Islet precursor cell (in vitro differentiated cells): ENCODE data around the gene INPP4B.
"Not testable (repeated sequence)": the region's sequence is repeated elsewhere in the genome, so short reads cannot be mapped to it uniquely, and the experiment has no call there.

Experiments
- DNase-seq: peaks from one replicate; pipeline ENCODE4 v3.0.0-alpha.2; 2018

Gene INPP4B

GRCh38 chr4:142660728-142661127, 185.4 kb downstream of the INPP4B start:
- no peak for DNase-seq

- no peak for DNase-seq
Measured at GRCh38 chr4:142656178-142656577, 189.9 kb downstream of the INPP4B start.

- DNase-seq, result no peak
Measured at GRCh38 chr4:142648378-142648777, 197.7 kb downstream of the INPP4B start.

GRCh38 chr4:142645475-142646108, 200.5 kb downstream of the INPP4B start:
- no peak for DNase-seq

DNA sequence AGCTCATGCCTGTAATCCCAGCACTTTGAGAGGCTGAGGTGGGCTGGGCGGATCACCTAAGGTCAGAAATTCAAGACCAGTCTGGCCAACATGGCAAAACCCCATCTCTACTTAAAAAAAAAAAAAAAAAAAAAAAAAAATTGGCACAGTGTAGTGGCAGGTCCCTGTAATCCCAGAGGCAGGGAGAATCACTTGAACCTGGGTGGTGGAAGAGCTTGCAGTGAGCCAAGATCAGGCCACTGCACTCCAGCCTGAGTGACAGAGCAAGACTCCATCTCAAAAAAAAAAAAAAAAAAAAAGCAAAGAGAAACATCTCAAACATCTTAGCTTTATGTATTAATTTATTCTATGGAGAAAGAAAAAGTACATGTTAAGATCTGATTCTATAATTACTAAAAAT, 201.5 kb downstream of the INPP4B start:
- not testable (repeated sequence) for DNase-seq

- no peak for DNase-seq
Measured at GRCh38 chr4:142637614-142638013, 208.5 kb downstream of the INPP4B start.

GRCh38 chr4:142631836-142632235, 214.3 kb downstream of the INPP4B start:
- no peak for DNase-seq

DNA sequence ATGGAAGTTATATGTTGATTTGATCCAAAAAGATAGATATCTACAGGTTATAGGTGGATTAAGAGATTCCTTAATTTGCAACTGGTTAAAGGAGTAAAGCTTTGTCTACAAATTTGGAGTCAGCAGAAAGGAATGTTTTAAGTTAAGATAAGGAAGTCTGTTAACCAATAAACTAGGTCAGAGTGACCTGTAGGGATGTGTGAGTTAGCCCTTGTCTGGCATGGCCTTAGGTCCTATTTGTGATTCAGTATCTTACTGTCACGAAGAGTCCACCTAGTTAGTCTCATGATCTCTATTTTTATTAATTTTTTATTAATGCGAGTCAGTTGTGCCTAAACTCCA, 230.8 kb downstream of the INPP4B start:
- peak; percentile 59 for DNase-seq

GRCh38 chr4:142614621-142615323, 231.3 kb downstream of the INPP4B start:
- no peak for DNase-seq

DNA sequence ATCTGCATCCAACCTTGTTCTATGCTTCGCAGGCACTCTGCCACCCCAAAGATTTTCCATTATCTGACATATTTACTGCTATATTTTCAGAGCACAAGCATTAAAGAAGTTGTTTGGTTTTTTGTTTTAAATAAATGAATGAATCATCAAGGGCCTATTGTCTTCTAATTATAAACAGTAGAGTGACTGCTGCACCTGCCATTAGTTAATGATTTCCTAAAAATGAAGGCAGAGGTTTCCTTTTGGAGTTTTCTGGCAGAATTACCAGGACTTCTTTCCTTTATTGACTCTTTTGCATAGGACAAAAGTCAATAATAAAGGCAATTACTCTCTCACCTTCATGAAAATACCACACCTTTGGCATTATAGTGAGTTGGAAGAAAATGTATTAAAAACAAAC, 238.1 kb downstream of the INPP4B start:
- no peak for DNase-seq

DNA sequence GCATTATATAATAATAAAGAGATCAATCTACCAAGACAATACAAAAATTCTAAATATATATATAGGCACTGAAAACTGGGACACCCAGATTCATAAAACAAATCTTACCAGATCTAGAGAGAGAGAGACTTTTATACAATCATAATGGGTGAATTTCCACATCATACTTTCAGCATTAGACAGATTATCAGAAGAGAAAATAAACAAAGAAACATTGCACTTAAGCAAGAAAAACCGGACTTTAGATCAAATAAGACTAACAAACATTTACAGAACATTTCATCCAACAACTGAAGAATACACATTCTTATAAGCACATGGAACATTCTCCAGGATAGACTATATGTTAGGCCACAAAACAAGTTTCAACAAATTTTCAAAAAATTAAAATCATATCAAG, 245.1 kb downstream of the INPP4B start:
- no peak for DNase-seq

GRCh38 chr4:142598132-142598531, 248.0 kb downstream of the INPP4B start:
- no peak for DNase-seq

- no peak for DNase-seq
Measured at GRCh38 chr4:142596595-142596994, 249.5 kb downstream of the INPP4B start.

DNA sequence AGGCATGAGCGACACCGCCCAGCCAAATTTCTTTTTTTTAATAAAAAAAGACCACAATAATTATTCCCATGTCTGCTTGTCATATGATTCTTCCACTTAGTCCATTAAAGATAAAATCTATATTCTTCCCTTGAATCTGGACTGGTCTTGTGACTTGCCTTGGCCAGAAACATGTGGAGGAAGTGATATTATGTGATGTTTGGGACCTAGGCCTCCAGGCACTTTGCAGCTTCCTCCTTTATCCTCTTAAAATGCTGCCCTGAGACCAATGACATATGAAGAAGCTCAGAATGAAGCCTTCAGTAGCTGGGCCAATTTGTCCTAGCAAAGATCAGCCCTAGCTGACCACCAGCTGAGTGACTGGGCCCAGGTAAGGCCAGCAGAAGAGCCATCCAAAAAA, 250.0 kb downstream of the INPP4B start:
- no peak for DNase-seq

DNA sequence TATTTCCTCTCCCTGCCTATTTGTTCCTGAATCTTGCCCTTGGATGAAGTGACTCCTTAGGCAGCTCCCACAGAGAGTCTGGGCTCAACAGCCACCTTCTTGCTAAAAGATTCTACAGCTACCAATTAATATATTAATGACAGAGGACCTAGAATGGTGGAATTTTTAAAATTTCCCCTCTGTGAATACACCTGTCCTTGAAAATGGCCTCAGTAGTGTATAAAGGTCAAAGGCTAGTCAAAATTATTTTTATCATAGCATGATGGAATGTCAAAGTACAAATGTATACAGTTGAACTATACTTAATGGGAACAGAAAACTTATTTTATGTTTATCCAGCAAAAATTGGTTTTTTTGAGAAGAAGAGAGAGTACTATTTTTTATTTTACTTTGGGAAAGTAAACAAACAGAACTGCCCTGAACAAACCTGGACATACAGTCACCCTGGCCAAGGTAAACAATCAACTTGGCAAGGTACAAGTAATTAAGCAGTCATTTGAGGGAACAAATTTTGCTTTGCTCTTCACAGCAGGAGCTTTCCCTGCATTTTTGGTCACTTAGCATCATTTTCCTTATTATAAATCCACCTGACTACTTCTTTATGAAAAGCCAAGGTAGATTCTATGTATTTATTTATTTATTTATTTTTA, 250.8 kb downstream of the INPP4B start:
- no peak for DNase-seq

DNA sequence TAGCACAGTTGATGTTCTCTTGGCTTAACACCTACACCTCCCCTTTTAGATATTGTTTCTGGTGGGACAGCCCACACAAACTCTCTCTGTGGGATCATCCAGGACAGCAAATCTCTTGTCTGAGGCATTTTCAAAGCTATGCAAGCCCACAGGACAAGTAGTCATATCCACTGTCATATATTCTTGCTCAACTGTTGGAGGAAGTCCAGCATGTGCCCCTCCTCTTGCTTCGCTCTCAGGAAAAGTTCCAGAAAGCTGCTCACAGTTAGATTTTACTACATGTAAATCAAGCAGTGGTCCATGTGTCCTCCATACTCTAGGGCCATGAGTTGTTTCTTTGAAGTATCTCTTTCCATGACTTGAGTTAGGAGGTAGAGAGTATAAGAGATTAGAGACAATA, 260.7 kb downstream of the INPP4B start:
- DNase-seq, result no peak

DNA sequence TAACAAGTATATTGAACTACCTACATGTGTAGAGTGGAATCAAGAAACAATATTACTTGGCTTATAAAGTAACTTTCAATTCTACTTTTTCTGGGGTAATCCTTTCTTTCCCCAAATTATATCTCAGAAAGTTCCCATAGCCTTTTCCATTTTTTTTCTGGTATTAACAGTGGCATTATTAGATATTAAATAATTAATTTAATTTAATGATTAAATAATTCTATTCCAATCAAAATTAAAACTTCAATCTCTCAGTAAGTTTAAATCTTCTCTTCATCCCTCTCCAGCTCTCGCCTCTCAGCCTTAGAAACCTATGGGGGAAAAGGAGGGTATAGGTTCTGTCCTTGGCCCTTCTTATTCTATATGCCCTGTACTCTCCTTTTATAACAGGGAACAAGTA, 262.4 kb downstream of the INPP4B start:
- DNase-seq, result no peak

- DNase-seq, result no peak
Measured at GRCh38 chr4:142582340-142582739, 263.8 kb downstream of the INPP4B start.

DNA sequence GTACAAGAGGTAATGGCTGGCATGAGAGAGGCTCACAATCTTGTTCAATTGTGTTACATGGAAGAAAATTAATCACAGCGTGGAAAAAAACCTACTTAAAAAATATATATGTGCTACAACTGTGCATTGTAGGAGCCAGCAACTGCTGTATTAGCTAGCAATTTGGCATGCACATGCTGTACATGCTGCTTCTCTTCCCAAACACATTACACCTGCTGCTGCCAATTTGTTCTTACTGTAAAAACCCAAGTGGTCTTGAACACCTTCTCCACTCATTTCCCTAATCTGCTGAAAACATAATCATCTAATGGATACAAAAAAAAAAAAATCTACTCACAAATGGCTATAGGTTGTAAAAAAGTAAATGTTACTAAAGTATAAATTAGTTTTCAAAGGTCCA, 264.2 kb downstream of the INPP4B start:
- no peak for DNase-seq

GRCh38 chr4:142579443-142579842, 266.7 kb downstream of the INPP4B start:
- DNase-seq, result no peak

DNA sequence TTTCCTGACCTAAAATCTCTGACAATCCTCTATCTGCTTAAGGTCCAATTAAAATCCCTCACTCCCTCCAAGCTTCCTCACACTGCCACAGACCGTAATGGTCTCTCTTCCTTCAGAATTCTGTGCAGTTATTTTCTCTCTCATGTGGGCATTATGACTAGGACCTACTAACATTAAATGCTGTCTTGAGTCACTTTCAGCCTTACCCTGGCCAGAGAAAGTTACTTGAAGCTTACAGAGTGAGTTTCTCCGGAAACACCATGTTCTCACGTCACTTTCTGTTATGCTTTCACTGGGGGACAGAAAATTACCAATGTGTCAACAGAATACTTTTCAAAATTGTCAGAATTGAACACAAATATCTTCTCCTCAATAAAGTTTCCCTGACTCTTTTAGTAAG, 271.8 kb downstream of the INPP4B start:
- no peak for DNase-seq

DNA sequence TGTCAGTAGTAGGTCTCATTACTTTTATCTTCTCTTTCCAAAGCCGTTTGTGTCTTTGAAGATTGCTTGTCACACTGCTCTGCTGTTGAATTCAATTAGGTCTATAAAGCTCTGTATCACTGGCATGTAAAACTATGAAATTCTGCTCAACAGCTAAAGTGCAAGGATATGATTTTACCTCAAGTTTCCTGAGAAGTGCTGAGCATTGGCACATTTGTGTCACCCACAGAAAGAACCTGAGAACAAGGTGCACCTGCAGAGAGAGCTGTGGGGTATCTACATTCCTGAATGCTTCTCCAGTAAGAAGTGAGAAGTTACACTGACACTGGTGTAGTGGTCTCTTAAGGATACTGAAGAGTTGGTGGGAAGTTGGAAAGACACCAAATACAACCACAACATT, 274.0 kb downstream of the INPP4B start:
- DNase-seq, result no peak

- no peak for DNase-seq
Measured at GRCh38 chr4:142567620-142568451, 278.3 kb downstream of the INPP4B start.

- DNase-seq, result peak; percentile 63
Measured at GRCh38 chr4:142567199-142567598, 278.9 kb downstream of the INPP4B start.
